ENCODE measurements around the gene CRIP1.

DNA sequence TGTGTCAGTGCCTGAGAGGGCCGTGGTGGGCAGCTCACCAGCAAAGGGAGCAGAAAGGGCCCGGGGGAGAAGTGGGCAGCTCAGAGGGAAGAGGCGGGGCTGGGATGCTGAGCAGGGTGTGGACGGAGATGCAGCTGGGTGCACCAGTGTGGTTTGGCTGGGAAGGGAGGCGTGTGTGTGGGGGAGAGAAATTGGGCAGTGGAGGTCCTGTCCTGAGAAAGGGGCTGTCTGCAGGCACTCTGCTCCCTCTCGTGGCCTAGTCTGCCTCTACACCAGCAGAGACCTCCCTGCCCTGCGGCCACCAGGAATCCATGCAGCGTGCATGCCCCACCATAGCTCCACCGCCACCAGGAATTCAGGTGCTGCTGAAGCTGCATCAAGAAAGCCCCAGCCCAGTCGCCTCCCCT is 46.1 kb downstream of the CRIP1 start:
- TF ChIP-seq EP300 (IDR thresholded peaks at IDR 0.05) (no peak), CTCF (IDR thresholded peaks at IDR 0.05) (peak in 1 of 4 experiments; percentile 6), POLR2AphosphoS5 (IDR thresholded peaks at IDR 0.05) (no peak)
